H9 (cell line): ENCODE data around the gene DLGAP4. TPM values are rescaled to one million over a fixed set of nuclear protein-coding genes. Genes with fewer than 3 reads are reported as not detected.

Experiments
- DNase-seq: peaks from one replicate; pipeline ENCODE4 v3.0.0-alpha.2; 2017
- H2AFZ ChIP-seq: one replicate; pipeline ENCODE4 v1.6.1; 2013; ENCODE audit warnings: mild to moderate bottlenecking, low read length, control low read depth, moderate library complexity
- H2AK5ac ChIP-seq: 2 replicates; pipeline ENCODE4 v1.6.1; 2013; ENCODE audit warnings: low read length, control low read depth, mixed read lengths; ENCODE audit not compliant: insufficient read length
- H2BK120ac ChIP-seq: one replicate; pipeline ENCODE4 v1.6.1; 2013; ENCODE audit warnings: low read depth, mild to moderate bottlenecking, low read length, control low read depth, inconsistent platforms; ENCODE audit not compliant: poor library complexity, severe bottlenecking
- H2BK12ac ChIP-seq: 2 replicates; pipeline ENCODE4 v1.6.1; 2013; ENCODE audit warnings: low read length, control low read depth, mixed read lengths, low read depth; ENCODE audit not compliant: insufficient read length
- H2BK15ac ChIP-seq: 2 replicates; pipeline ENCODE4 v1.6.1; 2013; ENCODE audit warnings: low read depth, low read length, control low read depth
- H2BK20ac ChIP-seq: one replicate; pipeline ENCODE4 v1.6.1; 2013; ENCODE audit warnings: low read depth, mild to moderate bottlenecking, low read length, control low read depth, inconsistent platforms; ENCODE audit not compliant: poor library complexity, severe bottlenecking
- H2BK5ac ChIP-seq: 2 replicates; pipeline ENCODE4 v1.6.1; 2013; ENCODE audit warnings: low read length, control low read depth, mixed read lengths; ENCODE audit not compliant: insufficient read length
- H3K14ac ChIP-seq: 2 replicates; pipeline ENCODE4 v1.6.1; 2013; ENCODE audit warnings: low read length, control low read depth; ENCODE audit not compliant: insufficient read depth
- H3K18ac ChIP-seq: 2 replicates; pipeline ENCODE4 v1.6.1; 2013; ENCODE audit warnings: low read depth, mild to moderate bottlenecking, mixed read lengths, low read length, control low read depth; ENCODE audit not compliant: insufficient read length
- H3K23ac ChIP-seq: 2 replicates; pipeline ENCODE4 v1.6.1; 2013; ENCODE audit warnings: low read length, control low read depth, mixed read lengths, low read depth; ENCODE audit not compliant: insufficient read length
- H3K23me2 ChIP-seq: 2 replicates; pipeline ENCODE4 v1.6.1; 2013; ENCODE audit warnings: low read depth, mild to moderate bottlenecking, mixed read lengths, low read length, control low read depth; ENCODE audit not compliant: insufficient read length, poor library complexity, severe bottlenecking
- H3K27ac ChIP-seq: 2 replicates; pipeline ENCODE4 v1.5.1; 2013; ENCODE audit warnings: low read length, control low read depth, mixed read lengths, low read depth; ENCODE audit not compliant: insufficient read length
- H3K27me3 ChIP-seq: 2 replicates; pipeline ENCODE4 v1.6.1; 2013; ENCODE audit warnings: low read length, control low read depth, inconsistent platforms; ENCODE audit not compliant: insufficient read depth
- H3K4ac ChIP-seq: 2 replicates; pipeline ENCODE4 v1.6.1; 2013; ENCODE audit warnings: low read depth, mild to moderate bottlenecking, control low read depth, inconsistent platforms, low read length, moderate library complexity
- H3K4me1 ChIP-seq: 2 replicates; pipeline ENCODE4 v1.6.1; 2013; ENCODE audit warnings: low read length, control low read depth, inconsistent platforms; ENCODE audit not compliant: insufficient read depth
- H3K4me2 ChIP-seq: 2 replicates; pipeline ENCODE4 v1.6.1; 2013; ENCODE audit warnings: low read length, control low read depth, mixed read lengths; ENCODE audit not compliant: insufficient read length, insufficient read depth
- H3K56ac ChIP-seq: 2 replicates; pipeline ENCODE4 v1.6.1; 2013; ENCODE audit warnings: low read depth, mild to moderate bottlenecking, mixed read lengths, low read length, control low read depth; ENCODE audit not compliant: insufficient read length
- H3K79me1 ChIP-seq: 2 replicates; pipeline ENCODE4 v1.6.1; 2013; ENCODE audit warnings: low read depth, mild to moderate bottlenecking, moderate library complexity, low read length, control low read depth, inconsistent platforms; ENCODE audit not compliant: insufficient read depth, poor library complexity, severe bottlenecking
- H3K79me2 ChIP-seq: 2 replicates; pipeline ENCODE4 v1.6.1; 2013; ENCODE audit warnings: low read length, control low read depth, inconsistent platforms; ENCODE audit not compliant: insufficient read depth
- H3K9ac ChIP-seq: 2 replicates; pipeline ENCODE4 v1.6.1; 2013; ENCODE audit warnings: low read length, control low read depth, mixed read lengths; ENCODE audit not compliant: insufficient read length; ENCODE audit errors: extremely low read depth
- H3K9me3 ChIP-seq: one replicate; pipeline ENCODE4 v1.6.1; 2013; ENCODE audit warnings: low read depth, low read length, inconsistent platforms; ENCODE audit not compliant: control insufficient read depth
- H3T11ph ChIP-seq: one replicate; pipeline ENCODE4 v1.6.1; 2013; ENCODE audit warnings: mild to moderate bottlenecking, low read length, control low read depth, inconsistent platforms
- H4K20me1 ChIP-seq: one replicate; pipeline ENCODE4 v1.6.1; 2013; ENCODE audit not compliant: control insufficient read depth, insufficient read length, insufficient read depth
- H4K5ac ChIP-seq: 2 replicates; pipeline ENCODE4 v1.6.1; 2013; ENCODE audit warnings: low read depth, mild to moderate bottlenecking, mixed read lengths, low read length, control low read depth; ENCODE audit not compliant: insufficient read length
- H4K8ac ChIP-seq: replicated peaks from 2 replicates; pipeline ENCODE4 v1.6.1; 2013; ENCODE audit warnings: low read length, control low read depth, mixed read lengths, low read depth; ENCODE audit not compliant: insufficient read length
- H4K91ac ChIP-seq: 2 replicates; pipeline ENCODE4 v1.6.1; 2013; ENCODE audit warnings: low read depth, mild to moderate bottlenecking, moderate library complexity, mixed read lengths, low read length, control low read depth; ENCODE audit not compliant: insufficient read length
- H3K27ac Mint-ChIP-seq, 3 experiments: 2 replicates in 2 of 3; 3 replicates in 1 of 3; pipeline ENCODE4 v1.8.0; 2020 to 2021; ENCODE audit warnings: mixed read lengths in 3 of 3, mild to moderate bottlenecking in 1 of 3, moderate library complexity in 1 of 3
- H3K27me3 Mint-ChIP-seq: 2 replicates; pipeline ENCODE4 v1.8.0; 2021; ENCODE audit warnings: low read depth, mild to moderate bottlenecking, moderate library complexity, mixed read lengths
- H3K36me3 Mint-ChIP-seq, 3 experiments: 2 replicates in 2 of 3; 3 replicates in 1 of 3; pipeline ENCODE4 v1.8.0; 2020 to 2021; ENCODE audit warnings: low read depth in 3 of 3, mixed read lengths in 3 of 3; ENCODE audit not compliant: insufficient read depth in 1 of 3
- H3K4me1 Mint-ChIP-seq, 2 experiments: 2 replicates each; pipeline ENCODE4 v1.8.0; 2020; ENCODE audit warnings: mixed read lengths in 2 of 2
- H3K4me3 Mint-ChIP-seq, 2 experiments: 2 replicates in 1 of 2; 3 replicates in 1 of 2; pipeline ENCODE4 v1.8.0; 2020 to 2021; ENCODE audit warnings: mild to moderate bottlenecking in 2 of 2, mixed read lengths in 2 of 2, moderate library complexity in 1 of 2
- H3K9me3 Mint-ChIP-seq, 2 experiments: 2 replicates in 1 of 2; 3 replicates in 1 of 2; pipeline ENCODE4 v1.8.0; 2020; ENCODE audit warnings: mild to moderate bottlenecking in 2 of 2, mixed read lengths in 2 of 2, moderate library complexity in 1 of 2
- CTCF ChIP-seq: fragments of 200-600 bp; sonication (generic); conservative IDR thresholded peaks from 3 replicates; pipeline ENCODE4 v1.8.0; 2021; ENCODE audit warnings: antibody characterized with exemption, mild to moderate bottlenecking
- WGBS: extraction: QIAGEN DNeasy Blood & Tissue Kit; methylation state at CpG from one replicate; pipeline ENCODE4 v1.1.7; 2013; ENCODE audit warnings: missing lambda C conversion rate, low lambda C conversion rate, mixed read lengths; ENCODE audit not compliant: insufficient read length; ENCODE audit errors: extremely low coverage; 5-methylcytosine and 5-hydroxymethylcytosine counted together
- total RNA-seq: library from RNA; stranded (reverse); gene quantifications from 2 replicates; pipeline ENCODE4 v1.2.1, GENCODE V29; 2021

Gene DLGAP4
- total RNA-seq, 1 experiment from 2014 or later, result 48.0 TPM

GRCh38 chr20:36367907-36368799 lies 62.0 kb downstream of the DLGAP4 start:
- no peak overlapping the region for H3K56ac ChIP-seq
- H3K9me3 ChIP-seq, result no peaks in the 10 kb centered on the region
- H3K79me1 ChIP-seq, result no peaks in the 10 kb centered on the region
- no peak overlapping the region for H3K23ac ChIP-seq
- no peaks in the 10 kb centered on the region for H3K23me2 ChIP-seq
- no peak overlapping the region for H3K4ac ChIP-seq
- H2AK5ac ChIP-seq, result no peak overlapping the region
- no peak overlapping the region for H2BK12ac ChIP-seq
- no peak overlapping the region for H4K8ac ChIP-seq
- Mint-ChIP-seq H3K4me1 (peaks cover 14 to 16% of the 10 kb centered on the region in 2 experiments), H3K4me3 (no peak overlapping the region; a peak in 1 of 5 replicates), H3K27me3 (peaks cover 1% of the 10 kb centered on the region), H3K27ac (peak overlapping the region; percentile 37 to 92 (median 85); a peak in 4 of 7 replicates), H3K36me3 (no peaks in the 10 kb centered on the region), H3K9me3 (no peaks in the 10 kb centered on the region)
- H3K4me1 ChIP-seq, result 0 out of 2 replicates have a peak, but pooled peaks cover 4% of the 10 kb centered on the region
- no peak for DNase-seq
- no peak overlapping the region for H2BK5ac ChIP-seq
- no peak overlapping the region for H3K9ac ChIP-seq
- H2BK20ac ChIP-seq, result no peak overlapping the region
- H2AFZ ChIP-seq, result no peak overlapping the region
- no peak overlapping the region for H4K5ac ChIP-seq
- H2BK15ac ChIP-seq, result no peak overlapping the region
- no CpG with 5 or more reads among the region's 12 CpGs for WGBS
- no peak overlapping the region for H3K27ac ChIP-seq
- no peak overlapping the region for H4K91ac ChIP-seq
- H3K4me2 ChIP-seq, result no peak overlapping the region
- H3K14ac ChIP-seq, result no peak overlapping the region
- no peaks in the 10 kb centered on the region for H3K27me3 ChIP-seq
- H4K20me1 ChIP-seq, result no peaks in the 10 kb centered on the region
- H3K18ac ChIP-seq, result no peak overlapping the region
- no peak overlapping the region for H2BK120ac ChIP-seq
- no peak for TF ChIP-seq CTCF
- H3T11ph ChIP-seq, result no peak overlapping the region
- no peaks in the 10 kb centered on the region for H3K79me2 ChIP-seq
